Peyer's patch (tissue), 4 donors: ENCODE measurements around the gene MAPKBP1. TPM values are rescaled to one million over a fixed set of nuclear protein-coding genes. Genes with fewer than 3 reads are reported as not detected.

Experiments
- DNase-seq, 3 donors: peaks; one replicate each; pipeline ENCODE4 v3.0.0-alpha.2; 2017 to 2019
- H3K27ac ChIP-seq, 4 donors: fragments of 200-600 bp; sonication (generic); one replicate each; pipeline ENCODE4 v1.5.1; 2016 to 2019
- H3K27me3 ChIP-seq, 2 donors: fragments of 200-600 bp; sonication (generic); one replicate each; pipeline ENCODE4 v1.5.1; 2019
- H3K36me3 ChIP-seq, 3 donors: fragments of 200-600 bp; sonication (generic); one replicate each; pipeline ENCODE4 v1.5.1; 2016 to 2019
- H3K4me1 ChIP-seq, 4 donors: fragments of 200-600 bp; sonication (generic); one replicate each; pipeline ENCODE4 v1.5.1; 2016 to 2019
- H3K4me3 ChIP-seq, 4 donors: fragments of 200-600 bp; sonication (generic); 1 replicate in 3 of 4; 2 replicates in 1 of 4; pipeline ENCODE4 v1.5.1; 2016 to 2019; ENCODE audit warnings: mild to moderate bottlenecking in 1 of 4
- H3K9me3 ChIP-seq, 4 donors: fragments of 200-600 bp; sonication (generic); one replicate each; pipeline ENCODE4 v1.5.1; 2016 to 2019; ENCODE audit warnings: mild to moderate bottlenecking in 1 of 4
- CTCF ChIP-seq, 6 experiments: fragments of 450-650 bp in 4 of 6; fragments of 200-600 bp in 2 of 6; sonication (generic) in 1 of 6; IDR thresholded peaks; one replicate each; pipeline ENCODE4 v1.5.1; 2017 to 2019; ENCODE audit warnings: antibody characterized with exemption in 6 of 6, mild to moderate bottlenecking in 3 of 6, moderate library complexity in 1 of 6
- POLR2A ChIP-seq, 2 donors: fragments of 450-650 bp; IDR thresholded peaks; one replicate each; pipeline ENCODE4 v1.5.1; 2017; ENCODE audit warnings: antibody characterized with exemption in 2 of 2, mild to moderate bottlenecking in 2 of 2, moderate library complexity in 2 of 2
- total RNA-seq, 4 donors: library from RNA; depleted of rRNA; stranded (reverse); fragments of >200 nt; gene quantifications; one replicate each; pipeline ENCODE4 v1.1.0, GENCODE V29; 2016

Gene MAPKBP1
- total RNA-seq, 4 donors from 2014 or later: 29.7 to 69.8 (median 48.7) TPM

DNA sequence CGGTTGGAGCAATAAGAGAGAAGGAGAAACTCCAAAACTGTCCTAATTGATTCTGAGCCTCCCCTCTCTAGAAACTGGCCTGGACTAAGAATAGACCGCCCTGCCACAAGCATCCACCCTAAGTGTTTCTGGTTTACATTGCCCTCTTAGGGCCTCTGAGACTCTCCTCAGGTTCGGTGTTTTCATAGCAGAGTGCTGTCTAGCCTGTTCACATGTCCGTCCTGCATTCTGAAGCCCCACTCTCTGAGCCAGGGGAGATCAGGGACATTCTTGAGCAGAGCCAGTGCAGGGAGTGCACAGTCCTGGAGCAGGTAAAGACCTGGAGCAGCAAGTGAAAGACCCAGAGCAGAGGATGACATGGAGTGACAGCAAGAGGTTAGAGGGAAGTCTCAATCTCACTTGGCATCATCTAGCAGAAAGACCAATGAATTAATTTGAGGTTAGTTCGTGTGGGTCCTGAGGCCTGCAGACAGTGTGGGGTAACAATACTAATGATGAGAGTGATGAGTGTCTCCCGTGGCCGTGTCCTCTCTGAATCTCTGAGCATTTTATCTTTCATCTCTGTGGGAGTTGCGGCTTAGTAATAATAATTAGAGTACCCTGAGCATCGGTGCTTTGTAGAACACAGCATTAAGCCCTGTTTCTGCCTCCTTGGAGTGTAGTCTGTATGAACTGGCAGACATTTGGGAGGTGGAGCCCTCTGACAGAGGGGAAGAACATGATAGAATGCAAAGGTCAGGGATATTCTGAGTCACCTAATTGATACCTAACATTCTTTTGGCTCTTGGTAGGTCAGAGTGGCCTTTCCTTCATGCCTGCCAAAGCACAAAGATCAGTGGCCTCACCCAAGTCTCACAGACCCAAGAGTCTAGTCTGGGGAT lies 24.6 kb downstream of the MAPKBP1 start:
- no peaks in the 10 kb centered on the region for H3K27me3 ChIP-seq
- peak overlapping the region in 2 of 4 donors; percentile 0 to 40 for H3K27ac ChIP-seq
- no peak for TF ChIP-seq CTCF (IDR thresholded peaks at IDR 0.05)
- no peak for TF ChIP-seq POLR2A (IDR thresholded peaks at IDR 0.05)
- H3K36me3 ChIP-seq: peaks cover 0 to 7% (median 0%) of the 10 kb centered on the region in 3 donors
- peak in 1 of 3 donors; percentile 62 for DNase-seq
- H3K4me1 ChIP-seq: peaks cover 0 to 18% (median 0%) of the 10 kb centered on the region in 4 donors
- H3K9me3 ChIP-seq: no peaks in the 10 kb centered on the region
- no peak overlapping the region for H3K4me3 ChIP-seq

DNA sequence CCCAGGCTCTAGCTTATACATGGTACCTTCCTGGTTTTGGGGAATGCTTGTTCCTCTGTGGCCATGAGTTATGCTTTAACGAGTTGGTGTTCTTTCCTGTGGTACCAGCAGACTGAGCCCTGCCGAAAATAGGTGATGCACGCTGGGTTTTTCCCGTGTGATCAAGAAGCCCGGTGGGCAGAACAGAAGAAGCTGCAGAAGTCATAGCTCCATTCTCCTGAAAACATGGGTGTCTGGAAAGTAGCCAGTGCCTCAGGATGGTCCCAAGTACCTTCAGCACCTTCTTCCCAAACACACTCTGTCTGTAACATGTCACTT lies 25.2 kb downstream of the MAPKBP1 start:
- Histone ChIP-seq H3K4me1 (peaks cover 0 to 22% (median 0%) of the 10 kb centered on the region in 4 donors), H3K36me3 (peaks cover 0 to 7% (median 0%) of the 10 kb centered on the region in 3 donors), H3K4me3 (no peak overlapping the region), H3K27ac (peak overlapping the region in 2 of 4 donors; percentile 40 to 50), H3K27me3 (no peaks in the 10 kb centered on the region), H3K9me3 (no peaks in the 10 kb centered on the region)
- DNase-seq: no peak
- TF ChIP-seq POLR2A (IDR thresholded peaks at IDR 0.05): no peak

DNA sequence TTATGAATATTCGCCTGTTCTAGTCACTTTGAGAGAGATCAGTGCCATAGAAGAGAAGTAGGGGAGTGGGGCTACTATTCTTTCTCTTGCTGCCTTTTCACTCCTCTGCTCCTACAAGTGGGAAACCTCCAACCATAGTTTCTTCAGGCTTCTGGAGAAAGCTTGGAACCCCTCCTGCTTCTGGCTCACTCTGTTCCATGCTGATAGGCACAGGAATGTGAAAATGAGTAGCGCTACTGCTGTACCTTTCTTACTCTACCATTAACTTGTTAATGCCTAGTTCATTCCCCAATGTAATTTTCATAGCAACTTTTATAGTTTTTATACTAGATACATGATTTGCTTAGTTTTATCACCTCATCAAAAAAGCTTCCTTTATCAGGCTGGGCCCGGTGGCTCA lies 26.9 kb downstream of the MAPKBP1 start:
- Histone ChIP-seq H3K9me3 (no peaks in the 10 kb centered on the region), H3K4me1 (peaks cover 0 to 22% (median 0%) of the 10 kb centered on the region in 4 donors), H3K27me3 (no peaks in the 10 kb centered on the region), H3K4me3 (no peak overlapping the region), H3K27ac (no peak overlapping the region), H3K36me3 (peaks cover 0 to 7% (median 0%) of the 10 kb centered on the region in 3 donors)
- DNase-seq: no peak
- TF ChIP-seq CTCF (IDR thresholded peaks at IDR 0.05) (no peak), POLR2A (IDR thresholded peaks at IDR 0.05) (no peak)

- no peak overlapping the region for H3K4me3 ChIP-seq
- H3K27ac ChIP-seq: no peak overlapping the region
- DNase-seq: peak in 1 of 3 donors; percentile 23
- no peaks in the 10 kb centered on the region for H3K27me3 ChIP-seq
- no peaks in the 10 kb centered on the region for H3K9me3 ChIP-seq
- peaks cover 0 to 14% (median 0%) of the 10 kb centered on the region in 4 donors for H3K4me1 ChIP-seq
- H3K36me3 ChIP-seq: peaks cover 0 to 14% (median 0%) of the 10 kb centered on the region in 3 donors
- TF ChIP-seq POLR2A (IDR thresholded peaks at IDR 0.05) (no peak), CTCF (IDR thresholded peaks at IDR 0.05) (no peak)
These were observed 27.7 kb downstream of the MAPKBP1 start for GRCh38 chr15:41801850-41802455.

DNA sequence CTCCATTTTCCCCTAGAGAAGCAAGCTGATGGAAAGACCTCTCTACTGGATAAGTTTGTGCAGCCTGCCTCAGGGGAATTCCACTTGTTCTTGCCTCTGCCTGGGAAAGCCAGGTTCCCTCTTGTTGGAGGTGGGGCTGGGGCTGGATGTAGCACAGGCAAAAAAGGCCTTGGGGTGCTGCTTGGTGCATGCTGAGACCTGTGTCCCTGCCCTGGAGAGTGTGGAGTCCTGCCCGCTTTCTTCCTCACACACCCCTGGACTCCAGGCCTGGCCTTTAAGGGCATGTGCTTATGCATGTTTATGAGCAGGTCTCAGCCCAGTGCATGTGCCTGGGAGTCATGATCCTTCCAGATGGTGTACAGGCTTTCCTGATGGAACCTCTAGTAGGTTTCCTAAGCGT lies 30.1 kb downstream of the MAPKBP1 start:
- Histone ChIP-seq H3K27ac (peak overlapping the region in 1 of 4 donors; percentile 62), H3K36me3 (peaks cover 0 to 14% (median 0%) of the 10 kb centered on the region in 3 donors), H3K9me3 (no peaks in the 10 kb centered on the region), H3K27me3 (no peaks in the 10 kb centered on the region), H3K4me3 (no peak overlapping the region), H3K4me1 (peaks cover 0 to 8% (median 0%) of the 10 kb centered on the region in 4 donors)
- DNase-seq: no peak
- TF ChIP-seq CTCF (IDR thresholded peaks at IDR 0.05) (no peak), POLR2A (IDR thresholded peaks at IDR 0.05) (no peak)
